NCI-H82 treated with DMSO at 0.1 percent for 48 hours (cell line): ENCODE data around the gene CCDC183.
A peak's percentile ranks its signal among the peaks of the same experiment; 100 is the strongest.
"Not testable (repeated sequence)": the region's sequence is repeated elsewhere in the genome, so short reads cannot be mapped to it uniquely, and the experiment has no call there.

Experiments used
- DNase-seq: peaks from one replicate; lab custom pipeline; 2025; ENCODE audit not compliant: unreplicated experiment; lab: John Stamatoyannopoulos, UW

Gene CCDC183

GRCh38 chr9:136760424-136760823 lies 35.7 kb upstream of the CCDC183 start:
- DNase-seq, result no peak

- DNase-seq, result peak; percentile 53
These were observed 35.1 kb upstream of the CCDC183 start for GRCh38 chr9:136760834-136761544.

- no peak for DNase-seq
These were observed 34.6 kb upstream of the CCDC183 start for GRCh38 chr9:136761545-136761981.

GRCh38 chr9:136762221-136762691 lies 33.9 kb upstream of the CCDC183 start:
- DNase-seq, result no peak

- DNase-seq, result peak; percentile 56
These were observed 33.1 kb upstream of the CCDC183 start for GRCh38 chr9:136762915-136763648.

- no peak for DNase-seq
These were observed 32.5 kb upstream of the CCDC183 start for GRCh38 chr9:136763649-136764035.

GRCh38 chr9:136764301-136764891 lies 31.7 kb upstream of the CCDC183 start, which contains the start of gene LCN15:
TSS of gene LCN15 (minus strand) at chr9:136764518. CDS start at chr9:136764488, 30 bp downstream.
- DNase-seq, result no peak

GRCh38 chr9:136765041-136765440 lies 31.1 kb upstream of the CCDC183 start:
- DNase-seq, result no peak

GRCh38 chr9:136765745-136766409 lies 30.3 kb upstream of the CCDC183 start:
- DNase-seq, result not testable (repeated sequence)

- DNase-seq, result not testable (repeated sequence)
These were observed 29.6 kb upstream of the CCDC183 start for GRCh38 chr9:136766410-136767120.

GRCh38 chr9:136769710-136770191 lies 26.4 kb upstream of the CCDC183 start:
- DNase-seq, result peak; percentile 45

GRCh38 chr9:136771907-136772415 lies 24.2 kb upstream of the CCDC183 start:
- no peak for DNase-seq

GRCh38 chr9:136773386-136774044 lies 22.6 kb upstream of the CCDC183 start:
- DNase-seq, result peak; percentile 22

GRCh38 chr9:136774416-136775045 lies 21.6 kb upstream of the CCDC183 start:
- DNase-seq, result no peak

- DNase-seq, result no peak
These were observed 20.9 kb upstream of the CCDC183 start for GRCh38 chr9:136775191-136775590.

- no peak for DNase-seq
These were observed 19.2 kb upstream of the CCDC183 start for GRCh38 chr9:136776947-136777346.

- no peak for DNase-seq
These were observed 18.8 kb upstream of the CCDC183 start for GRCh38 chr9:136777359-136777758.

GRCh38 chr9:136779808-136780207 lies 16.3 kb upstream of the CCDC183 start:
- DNase-seq, result no peak

- no peak for DNase-seq
These were observed 13.7 kb upstream of the CCDC183 start for GRCh38 chr9:136782452-136782851.
